NCI-H2081 (cell line): ENCODE measurements around the gene PFDN6.

Source experiments
- DNase-seq, 2 experiments: peaks; one replicate each; lab custom pipeline; 2025; lab: John Stamatoyannopoulos, UW

The PFDN6 gene

DNA sequence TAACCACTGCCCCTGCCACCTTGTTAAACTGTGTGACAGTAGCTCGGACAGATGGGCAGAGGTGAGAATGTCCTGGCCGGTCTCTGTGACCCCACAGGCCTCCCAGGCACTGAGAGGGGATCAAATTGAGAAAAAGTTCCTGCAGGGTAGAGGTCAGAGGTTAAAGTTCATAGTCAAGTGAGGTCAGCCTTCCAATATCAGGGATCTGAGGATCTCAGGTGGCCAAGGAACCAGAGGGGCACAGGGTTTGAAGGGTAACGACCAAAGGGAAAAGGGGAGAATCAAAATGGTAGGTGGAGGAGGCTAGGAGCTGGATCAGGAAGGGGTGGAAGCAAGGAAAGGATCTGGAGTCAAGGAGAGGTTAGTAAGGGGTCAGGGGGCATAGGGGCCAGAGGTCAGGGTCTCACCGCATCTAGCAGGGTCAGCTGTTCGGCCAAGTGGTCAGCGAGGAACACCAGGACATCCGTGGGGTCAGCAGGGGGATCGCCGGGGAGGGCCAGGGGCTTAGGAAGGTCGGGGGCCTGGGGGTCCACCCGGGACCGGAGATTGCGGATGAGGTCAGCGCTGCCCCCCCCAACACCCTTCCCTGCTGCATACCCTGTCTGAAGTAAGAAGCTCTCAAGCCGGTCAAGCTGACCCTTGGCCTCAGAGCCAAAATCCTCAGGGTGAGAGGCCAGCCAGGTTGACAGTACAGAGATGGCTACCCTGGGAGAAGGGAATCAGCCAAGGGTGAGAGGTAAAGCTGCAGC lies 6.4 kb downstream of the PFDN6 start:
- no peak for DNase-seq

- no peak for DNase-seq
Observed at GRCh38 chr6:33296797-33297405, 7.5 kb downstream of the PFDN6 start.

DNA sequence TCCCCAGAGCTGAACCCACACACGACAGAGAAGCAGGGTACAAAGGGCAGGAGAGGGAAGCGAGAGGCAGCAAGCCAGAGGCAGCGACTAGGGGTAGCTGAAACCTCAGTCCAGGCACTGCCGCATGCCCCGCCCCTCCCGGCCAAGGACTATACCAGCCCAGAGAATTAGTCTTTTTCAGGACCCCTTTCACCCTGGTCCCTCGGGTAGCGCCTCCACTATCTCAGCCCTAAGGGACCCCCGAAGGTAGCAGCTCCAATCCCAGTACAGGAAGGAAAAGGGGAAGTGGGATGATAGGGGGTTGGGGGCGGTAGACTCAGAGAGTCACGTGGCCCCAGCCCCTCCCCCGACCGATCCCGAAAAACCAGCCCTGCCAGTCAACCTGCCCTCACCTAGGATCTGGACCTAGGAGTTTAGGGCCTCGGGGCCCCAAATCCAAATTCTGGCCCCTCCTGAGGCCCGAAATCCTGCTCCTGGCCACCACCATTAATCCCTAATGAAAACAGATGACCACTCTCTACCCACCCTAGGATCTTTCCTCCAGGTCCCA lies 8.1 kb downstream of the PFDN6 start:
- DNase-seq = no peak

DNA sequence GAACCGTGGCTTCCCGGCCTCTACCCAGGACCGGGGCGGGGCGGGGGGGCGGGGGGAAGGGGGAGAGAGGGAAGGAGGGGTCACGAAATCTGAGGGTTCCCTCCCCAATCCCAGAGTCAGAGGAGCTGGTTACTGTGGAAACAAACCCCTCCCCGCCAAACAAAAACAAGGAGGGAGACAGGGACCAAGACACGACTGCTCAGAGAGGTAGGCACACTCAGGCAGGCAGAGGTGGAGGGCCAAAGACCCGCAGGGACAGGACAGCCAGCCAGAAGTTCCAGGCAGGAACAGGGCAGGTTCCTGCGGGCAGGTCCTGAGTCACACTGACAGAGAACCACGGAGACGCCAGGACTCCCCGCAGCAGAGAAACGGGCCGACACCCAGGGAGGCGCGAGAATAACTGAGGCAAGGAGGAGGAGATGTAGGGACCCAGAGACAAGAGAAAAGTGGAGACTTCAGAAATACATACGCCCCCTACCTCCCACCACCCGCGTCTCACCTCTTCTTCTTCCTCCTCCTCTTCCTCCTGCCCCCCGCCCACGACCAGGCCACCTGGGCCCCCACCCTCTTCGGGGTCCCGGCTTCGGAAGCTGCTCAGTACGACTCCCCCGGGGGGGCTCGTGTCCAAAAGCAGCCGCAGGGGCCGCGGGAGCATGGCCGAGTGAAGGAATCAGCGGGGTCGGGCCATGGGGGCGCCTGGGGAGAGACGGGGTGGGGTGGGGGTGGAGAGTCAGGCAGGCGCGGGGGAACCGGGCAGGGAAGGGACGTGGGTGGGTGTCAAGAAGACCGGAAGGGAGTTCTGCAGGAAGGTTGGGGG lies 8.8 kb downstream of the PFDN6 start:
- peak in 1 of 2 experiments; percentile 36 for DNase-seq

DNA sequence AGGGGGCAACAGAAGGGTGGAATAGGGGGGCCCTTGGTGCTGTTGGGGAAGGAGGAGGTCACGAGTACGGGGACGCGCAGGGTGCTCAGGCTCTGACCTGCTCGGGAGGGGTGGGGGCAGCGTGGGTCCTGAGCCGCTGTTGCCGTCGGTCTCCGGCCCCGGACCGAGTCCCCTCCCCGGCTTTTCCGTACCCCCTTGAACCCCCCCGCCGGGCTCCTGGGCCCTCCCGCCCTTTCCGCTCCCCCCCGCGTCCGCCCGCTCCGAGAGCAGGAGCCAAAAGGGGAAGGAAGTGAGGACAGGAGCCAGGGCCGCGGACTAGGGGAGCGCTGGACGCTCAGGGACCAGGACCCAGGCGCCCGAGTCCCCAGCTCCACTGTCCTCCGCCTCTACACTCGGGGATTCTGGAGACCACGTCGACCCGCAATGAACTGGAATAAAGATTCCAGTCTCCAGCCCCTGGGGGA lies 9.4 kb downstream of the PFDN6 start, which contains the start of gene RGL2:
RGL2 (minus strand) TSS at position 170 of the 464 bp plus-strand sequence. CDS start 332 bp downstream, outside the sequence.
- DNase-seq = peak; percentile 62 to 74

DNA sequence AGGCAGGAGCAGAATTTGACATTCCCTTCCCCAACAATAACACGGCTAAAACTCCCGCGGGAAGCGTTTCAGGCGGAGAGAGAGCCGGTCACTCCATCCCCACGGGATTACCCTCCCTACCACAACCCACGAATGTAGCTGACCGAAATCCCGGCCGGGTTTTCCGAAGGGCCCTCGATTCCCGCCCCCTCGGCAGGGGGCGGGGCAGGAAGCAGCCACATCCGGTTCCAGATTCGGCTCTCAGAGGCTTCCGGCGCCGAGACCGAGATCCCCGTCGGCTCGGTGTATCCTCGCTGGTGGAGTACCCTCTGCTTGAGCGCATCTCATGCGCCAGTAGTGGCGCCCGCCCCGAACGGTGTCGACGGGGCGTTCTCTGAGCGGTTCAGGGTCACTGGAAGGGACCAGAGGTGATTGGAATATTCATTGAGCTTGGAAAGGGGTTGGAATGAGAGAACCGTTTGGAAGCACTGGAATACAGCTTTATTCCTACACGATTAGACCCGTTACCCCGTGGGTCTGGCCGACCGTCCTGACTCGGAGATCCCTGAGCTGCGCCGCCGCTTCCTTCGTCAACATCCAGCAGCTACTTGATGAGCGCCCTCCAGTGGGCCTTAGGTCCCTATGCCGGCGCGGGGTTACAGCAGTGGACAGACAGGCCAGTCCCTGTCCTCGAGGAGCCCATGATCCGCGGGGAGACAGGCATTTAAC lies 10.0 kb downstream of the PFDN6 start:
- DNase-seq = peak; percentile 89 to 93

- no peak for DNase-seq
Observed at GRCh38 chr6:33301877-33302276, 12.5 kb downstream of the PFDN6 start.

DNA sequence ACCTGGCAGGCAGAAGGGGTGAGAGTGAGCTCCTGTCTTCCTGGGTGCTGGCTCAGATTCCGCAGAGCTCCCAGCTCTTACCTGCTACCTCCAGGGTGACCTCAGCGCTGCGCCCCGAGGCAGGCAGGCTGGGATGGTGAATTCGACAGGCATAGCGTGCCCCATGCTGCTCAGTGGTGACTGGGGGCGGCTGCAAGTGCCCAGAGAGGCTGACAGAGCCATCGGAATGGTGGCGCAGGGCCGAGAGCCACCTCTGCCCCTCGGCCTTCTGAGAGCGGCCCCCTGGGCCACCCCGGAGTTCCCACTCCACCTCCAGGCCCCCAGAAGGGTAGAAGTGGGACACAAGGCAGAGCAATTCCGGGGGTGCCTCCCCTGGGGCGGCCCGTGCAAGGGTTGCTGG lies 14.8 kb downstream of the PFDN6 start:
- DNase-seq = no peak

GRCh38 chr6:33305052-33305451 lies 15.7 kb downstream of the PFDN6 start:
- DNase-seq = no peak

DNA sequence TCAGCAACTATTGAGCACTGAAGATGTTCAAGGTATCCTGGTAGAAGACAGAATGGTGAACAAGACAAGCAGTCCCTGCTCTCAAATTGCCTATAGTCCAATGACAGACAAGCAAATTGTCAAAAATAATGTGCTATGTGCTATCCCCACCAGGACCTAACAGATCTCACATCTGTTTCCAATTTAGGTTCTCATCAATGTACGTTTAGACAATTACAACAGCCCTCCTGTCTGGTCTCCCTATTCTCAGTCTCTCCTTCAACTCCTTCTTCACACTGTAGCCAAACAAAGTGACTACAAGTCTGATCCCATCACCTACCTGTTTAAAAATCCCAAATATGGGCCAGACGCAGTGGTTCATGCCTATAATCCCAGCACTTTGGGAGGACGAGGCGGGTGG lies 17.0 kb downstream of the PFDN6 start:
- DNase-seq = no peak

DNA sequence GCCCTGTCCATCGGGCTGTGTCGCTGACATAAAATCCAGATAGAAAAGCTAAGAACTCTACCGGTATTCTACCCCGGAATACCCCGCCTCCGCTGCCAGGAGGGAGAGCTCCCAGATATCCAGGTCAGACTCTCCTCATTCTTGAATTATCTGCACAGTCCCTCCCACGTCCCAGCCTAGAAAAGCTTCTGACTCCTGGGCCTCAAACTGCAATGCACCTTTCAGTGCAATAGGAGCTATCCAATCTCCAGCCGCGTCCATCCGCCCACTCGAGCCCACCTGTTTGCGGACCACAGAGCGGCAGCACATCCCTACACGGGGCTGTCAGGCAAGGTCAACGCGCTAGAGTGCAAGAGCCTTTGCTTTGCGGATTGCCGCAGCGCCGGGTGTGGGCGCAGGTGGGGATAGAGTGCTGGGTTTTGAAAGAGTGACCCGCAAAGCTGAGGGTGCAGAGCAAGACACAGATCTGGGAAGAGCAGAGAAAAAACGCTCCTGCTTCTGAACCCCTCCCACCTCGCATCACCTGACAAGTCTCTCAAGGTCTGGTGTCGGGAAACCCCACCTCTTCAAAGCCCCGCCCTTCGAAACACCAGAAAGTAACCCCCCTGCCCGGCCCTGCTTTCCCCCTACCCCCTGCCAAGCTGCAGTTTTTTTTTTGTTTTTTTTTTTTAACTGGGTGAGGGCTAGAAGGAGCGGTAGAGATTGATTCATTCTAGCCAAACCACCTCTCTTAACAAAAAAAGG lies 23.1 kb downstream of the PFDN6 start:
- DNase-seq = peak; percentile 82 to 83

GRCh38 chr6:33313105-33313708 lies 23.8 kb downstream of the PFDN6 start:
- DNase-seq = peak; percentile 34 to 45

DNA sequence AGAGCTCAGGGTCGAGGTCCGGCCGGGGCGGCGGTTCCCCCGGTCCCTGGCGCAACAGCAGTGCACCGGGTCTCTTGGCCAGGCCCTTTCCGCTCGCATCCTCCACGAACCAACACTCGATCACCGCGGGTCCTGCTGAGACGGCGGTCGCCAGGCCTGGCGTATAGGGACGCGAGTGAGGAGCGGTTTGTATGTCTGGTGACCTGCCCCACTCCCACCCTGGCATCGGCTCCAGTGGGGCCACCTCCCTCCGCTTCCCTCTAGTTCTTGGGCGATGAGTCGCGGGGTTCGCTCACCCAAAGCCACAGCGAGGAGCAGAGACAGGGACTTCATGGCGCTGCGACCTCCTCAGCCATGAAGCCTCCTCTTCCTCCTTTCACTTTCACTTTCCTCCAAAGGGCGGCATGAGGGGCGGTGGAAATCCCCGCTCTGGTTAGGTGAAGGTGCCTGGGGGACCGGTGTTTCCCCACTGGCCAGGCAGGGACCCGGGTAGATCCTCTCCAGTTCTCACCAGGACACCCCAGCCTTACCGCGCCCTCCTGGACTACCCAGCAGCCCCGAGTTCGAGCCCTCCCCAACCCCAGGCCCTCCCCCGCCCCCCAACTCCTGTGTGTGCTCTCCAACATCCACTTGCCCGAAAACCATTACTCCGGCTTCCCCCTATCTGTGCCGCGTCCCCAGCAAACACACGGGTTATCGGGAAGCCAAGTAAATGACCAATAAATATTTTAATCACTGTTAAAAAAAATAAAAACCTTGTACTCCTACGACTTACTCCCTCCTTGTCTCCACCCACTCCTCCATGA lies 24.5 kb downstream of the PFDN6 start, which contains the start of gene TAPBP:
TAPBP (minus strand) TSS at position 370 of the 806 bp plus-strand sequence; CDS start at position 333, 37 bp downstream.
- DNase-seq = peak in 1 of 2 experiments; percentile 32

- DNase-seq = peak; percentile 10 to 28
Observed at GRCh38 chr6:33314515-33314942, 25.1 kb downstream of the PFDN6 start.

DNA sequence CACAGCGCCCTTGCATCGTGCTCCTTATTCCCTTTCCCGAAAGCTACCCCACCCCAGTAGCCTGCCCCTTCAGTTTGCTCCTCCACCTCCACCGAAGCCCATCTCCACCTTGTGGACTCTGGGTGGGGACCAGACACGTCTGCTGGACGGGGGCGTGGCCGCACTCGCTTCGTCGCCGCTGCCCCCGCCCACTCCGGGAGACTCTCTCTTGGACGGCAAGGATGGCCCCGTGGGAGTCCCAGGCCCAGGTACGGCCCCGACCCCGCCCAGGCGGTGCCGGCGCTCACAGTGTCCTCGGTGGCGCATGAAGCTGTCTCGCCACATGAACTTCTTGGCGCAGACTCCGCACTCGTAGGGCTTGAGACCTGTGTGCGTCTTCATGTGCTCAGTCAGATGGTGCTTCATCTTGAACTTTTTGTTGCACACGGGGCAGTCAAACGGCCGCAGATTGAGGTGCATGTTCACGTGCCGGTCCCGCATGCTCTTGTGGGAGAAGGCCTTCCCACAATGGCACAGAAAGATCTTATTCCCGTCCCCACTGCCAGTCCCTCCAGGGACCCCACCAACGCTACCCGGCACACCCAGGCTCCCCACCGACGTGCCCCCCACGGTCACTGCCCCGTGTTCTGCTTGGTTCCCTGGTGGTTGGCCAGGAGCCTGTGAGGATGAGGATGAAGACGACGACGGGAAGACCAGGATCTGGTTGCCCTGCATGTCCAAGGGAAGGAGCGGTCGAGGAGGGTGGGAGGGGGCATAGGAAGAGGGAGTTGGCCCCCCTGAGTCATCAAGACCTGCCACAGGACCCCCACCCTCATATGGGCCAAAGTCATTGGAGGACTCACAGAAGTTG lies 25.8 kb downstream of the PFDN6 start:
- DNase-seq = no peak

DNA sequence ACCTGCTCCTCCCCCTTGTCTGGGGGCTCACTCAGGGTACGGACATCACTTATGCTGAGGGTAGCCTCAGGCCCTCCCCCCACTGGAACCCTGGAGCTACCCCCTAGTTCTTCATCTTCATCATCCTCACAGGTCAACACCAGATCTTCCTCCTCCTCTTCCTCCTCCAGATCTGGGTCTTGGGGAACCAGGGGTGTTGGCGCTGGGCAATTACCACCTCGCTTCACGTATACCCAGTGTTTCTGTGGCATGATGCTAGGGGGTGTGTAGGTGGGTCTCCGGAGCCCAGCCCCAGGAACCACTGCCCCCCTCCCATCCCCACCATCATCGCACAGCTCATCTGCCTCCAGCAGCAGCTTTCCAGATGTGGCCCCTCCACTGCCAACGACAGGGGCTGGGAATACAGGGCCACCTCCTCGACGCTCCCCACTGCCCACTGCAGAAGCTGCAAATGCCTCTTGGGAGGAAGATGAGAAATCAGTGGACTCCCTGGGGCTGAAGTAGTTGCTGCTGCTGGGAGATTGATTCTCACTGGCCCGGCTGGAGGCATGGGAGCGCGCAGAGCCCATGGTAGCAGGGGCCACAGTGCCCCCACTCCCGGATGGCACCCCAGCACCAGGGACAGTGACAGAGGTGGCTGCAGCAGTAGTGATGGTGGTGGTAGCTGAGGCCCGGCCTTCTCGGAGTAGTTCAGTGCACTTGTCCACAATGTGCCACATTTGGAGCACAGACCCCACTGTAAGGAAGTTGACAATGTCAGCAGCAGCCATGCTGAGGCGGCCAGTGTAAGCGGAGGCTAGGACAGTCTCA lies 26.6 kb downstream of the PFDN6 start:
- no peak for DNase-seq

GRCh38 chr6:33316603-33317418 lies 27.4 kb downstream of the PFDN6 start:
- no peak for DNase-seq
